A673 (cell line): ENCODE measurements around the gene SLC22A15.

Experiments
- EZH2 ChIP-seq: fragments of 200-600 bp; sonication (generic); IDR thresholded peaks from 2 replicates; pipeline ENCODE4 v1.6.1; 2017; ENCODE audit warnings: borderline replicate concordance, low read depth, mild to moderate bottlenecking, mixed read lengths, antibody characterized with exemption, low read length; ENCODE audit not compliant: poor library complexity, severe bottlenecking
- TF ChIP-seq, protein P1 (sequence below): fragments of 300-800, 200-600 bp; sonication (generic); conservative IDR thresholded peaks from 2 replicates; pipeline ENCODE4 v1.5.1; 2017; ENCODE audit warnings: low read depth, mild to moderate bottlenecking, antibody characterized with exemption, low read length, moderate library complexity, mixed read lengths

DNA sequence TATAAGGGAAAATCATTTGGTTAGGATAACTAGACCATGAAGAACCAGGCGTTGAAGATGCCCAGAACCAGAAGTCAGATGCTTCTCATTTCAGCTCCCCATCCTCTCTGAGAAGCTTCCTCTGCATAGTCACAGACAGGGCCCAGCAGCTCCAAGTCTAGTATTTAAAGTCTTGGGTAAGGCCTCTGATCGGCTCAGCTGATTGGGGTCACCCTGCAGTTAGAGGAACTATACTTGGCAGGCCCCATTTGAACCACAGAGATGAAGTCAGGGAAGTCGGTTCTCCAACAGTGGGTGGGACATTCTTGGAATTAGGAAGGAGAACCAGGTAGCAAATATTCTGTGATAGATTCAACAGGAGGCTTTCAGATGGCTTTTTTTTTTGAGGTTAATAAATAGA lies 48.3 kb downstream of the SLC22A15 start:
- TF ChIP-seq, protein P1, sequence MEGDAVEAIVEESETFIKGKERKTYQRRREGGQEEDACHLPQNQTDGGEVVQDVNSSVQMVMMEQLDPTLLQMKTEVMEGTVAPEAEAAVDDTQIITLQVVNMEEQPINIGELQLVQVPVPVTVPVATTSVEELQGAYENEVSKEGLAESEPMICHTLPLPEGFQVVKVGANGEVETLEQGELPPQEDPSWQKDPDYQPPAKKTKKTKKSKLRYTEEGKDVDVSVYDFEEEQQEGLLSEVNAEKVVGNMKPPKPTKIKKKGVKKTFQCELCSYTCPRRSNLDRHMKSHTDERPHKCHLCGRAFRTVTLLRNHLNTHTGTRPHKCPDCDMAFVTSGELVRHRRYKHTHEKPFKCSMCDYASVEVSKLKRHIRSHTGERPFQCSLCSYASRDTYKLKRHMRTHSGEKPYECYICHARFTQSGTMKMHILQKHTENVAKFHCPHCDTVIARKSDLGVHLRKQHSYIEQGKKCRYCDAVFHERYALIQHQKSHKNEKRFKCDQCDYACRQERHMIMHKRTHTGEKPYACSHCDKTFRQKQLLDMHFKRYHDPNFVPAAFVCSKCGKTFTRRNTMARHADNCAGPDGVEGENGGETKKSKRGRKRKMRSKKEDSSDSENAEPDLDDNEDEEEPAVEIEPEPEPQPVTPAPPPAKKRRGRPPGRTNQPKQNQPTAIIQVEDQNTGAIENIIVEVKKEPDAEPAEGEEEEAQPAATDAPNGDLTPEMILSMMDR: no peak
- TF ChIP-seq EZH2: no peak
